H1 (cell line): ENCODE data around the gene BBS9.

ENCODE experiments used
- EZH2 ChIP-seq: fragments of 200-600 bp; sonication (generic); IDR thresholded peaks from 2 replicates; pipeline ENCODE4 v1.7.1; 2012; ENCODE audit warnings: low read depth, mild to moderate bottlenecking, moderate library complexity, low read length, inconsistent platforms; ENCODE audit not compliant: severe bottlenecking
- JUN ChIP-seq: IDR thresholded peaks from 2 replicates; pipeline ENCODE4 v1.6.1; 2011; ENCODE audit warnings: low read depth, mild to moderate bottlenecking, improper control_type of control experiment, low read length
- POLR2A ChIP-seq, 2 experiments: IDR thresholded peaks; 1 replicate in 1 of 2; 2 replicates in 1 of 2; pipeline ENCODE4 v1.6.1; 2011; ENCODE audit warnings: low read depth in 2 of 2, low read length in 2 of 2, mild to moderate bottlenecking in 2 of 2; ENCODE audit errors: control extremely low read depth in 1 of 2
- POLR2AphosphoS5 ChIP-seq: IDR thresholded peaks from 2 replicates; pipeline ENCODE4 v1.6.1; 2011; ENCODE audit warnings: low read depth, low read length
- TCF12 ChIP-seq: IDR thresholded peaks from 2 replicates; pipeline ENCODE4 v1.6.1; 2011; ENCODE audit warnings: low read depth, mild to moderate bottlenecking, low read length
- TF ChIP-seq, protein P1 (sequence below), 3 experiments: IDR thresholded peaks; 1 replicate in 2 of 3; 2 replicates in 1 of 3; pipeline versions ENCODE4 v1.5.1 to v1.6.1; 2011; ENCODE audit warnings: low read length in 3 of 3, mild to moderate bottlenecking in 3 of 3, inconsistent platforms in 2 of 3, low read depth in 1 of 3, moderate library complexity in 1 of 3; ENCODE audit not compliant: insufficient read depth in 1 of 3; ENCODE audit errors: control extremely low read depth in 1 of 3
- TF ChIP-seq, protein P2 (sequence below): IDR thresholded peaks from 2 replicates; pipeline ENCODE4 v1.6.1; 2011; ENCODE audit warnings: low read depth, mild to moderate bottlenecking, low read length; ENCODE audit not compliant: insufficient read depth

DNA sequence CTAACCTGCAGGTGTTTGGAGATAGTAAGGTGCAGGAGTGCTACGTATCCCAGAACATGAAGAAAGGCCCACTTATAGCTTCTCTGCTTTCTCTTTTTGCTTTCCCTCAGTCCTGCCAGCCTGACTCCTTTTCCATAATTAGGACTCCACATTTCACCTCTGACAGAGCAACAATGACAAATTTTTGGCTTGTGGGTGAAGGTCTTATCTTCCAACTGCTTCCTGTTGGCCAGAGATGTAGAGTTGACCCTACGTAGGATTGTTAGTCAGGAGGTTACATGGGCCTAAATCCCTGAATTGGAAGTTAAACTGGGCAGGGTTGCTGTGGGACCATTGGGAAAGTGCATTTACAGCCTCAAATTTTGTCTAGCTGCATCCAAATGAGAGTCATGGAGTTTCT is 41.5 kb upstream of the BBS9 start:
- TF ChIP-seq, protein P1, sequence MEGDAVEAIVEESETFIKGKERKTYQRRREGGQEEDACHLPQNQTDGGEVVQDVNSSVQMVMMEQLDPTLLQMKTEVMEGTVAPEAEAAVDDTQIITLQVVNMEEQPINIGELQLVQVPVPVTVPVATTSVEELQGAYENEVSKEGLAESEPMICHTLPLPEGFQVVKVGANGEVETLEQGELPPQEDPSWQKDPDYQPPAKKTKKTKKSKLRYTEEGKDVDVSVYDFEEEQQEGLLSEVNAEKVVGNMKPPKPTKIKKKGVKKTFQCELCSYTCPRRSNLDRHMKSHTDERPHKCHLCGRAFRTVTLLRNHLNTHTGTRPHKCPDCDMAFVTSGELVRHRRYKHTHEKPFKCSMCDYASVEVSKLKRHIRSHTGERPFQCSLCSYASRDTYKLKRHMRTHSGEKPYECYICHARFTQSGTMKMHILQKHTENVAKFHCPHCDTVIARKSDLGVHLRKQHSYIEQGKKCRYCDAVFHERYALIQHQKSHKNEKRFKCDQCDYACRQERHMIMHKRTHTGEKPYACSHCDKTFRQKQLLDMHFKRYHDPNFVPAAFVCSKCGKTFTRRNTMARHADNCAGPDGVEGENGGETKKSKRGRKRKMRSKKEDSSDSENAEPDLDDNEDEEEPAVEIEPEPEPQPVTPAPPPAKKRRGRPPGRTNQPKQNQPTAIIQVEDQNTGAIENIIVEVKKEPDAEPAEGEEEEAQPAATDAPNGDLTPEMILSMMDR (IDR thresholded peaks at IDR 0.05; ENCODE audit: control extremely low read depth in 1 of 3, insufficient read depth in 1 of 3, low read depth in 1 of 3, low read length in 3 of 3) = no peak
- TF ChIP-seq EZH2 (no peak), TCF12 (no peak), JUN (no peak), POLR2AphosphoS5 (no peak), POLR2A (IDR thresholded peaks at IDR 0.05; ENCODE audit: control extremely low read depth in 1 of 2, low read depth in 2 of 2, low read length in 2 of 2) (no peak)
- TF ChIP-seq, protein P2, sequence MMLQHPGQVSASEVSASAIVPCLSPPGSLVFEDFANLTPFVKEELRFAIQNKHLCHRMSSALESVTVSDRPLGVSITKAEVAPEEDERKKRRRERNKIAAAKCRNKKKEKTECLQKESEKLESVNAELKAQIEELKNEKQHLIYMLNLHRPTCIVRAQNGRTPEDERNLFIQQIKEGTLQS = no peak
